Coronary artery (tissue), 2 donors: ENCODE data around the gene ATP2C2.

Experiments used
- DNase-seq: peaks from one replicate; pipeline ENCODE4 v3.0.0-alpha.2; 2017; ENCODE audit warnings: low spot score
- H3K27ac ChIP-seq, 2 donors: fragments of 200-600 bp; sonication (generic); one replicate each; pipeline ENCODE4 v1.5.1; 2016 to 2019
- H3K4me3 ChIP-seq: fragments of 200-600 bp; sonication (generic); 2 replicates; pipeline ENCODE4 v1.5.1; 2016; ENCODE audit warnings: mild to moderate bottlenecking, moderate library complexity
- TF ChIP-seq, protein P1 (sequence below): fragments of 200-600 bp; sonication (generic); IDR thresholded peaks from one replicate; pipeline ENCODE4 v1.5.1; 2019; ENCODE audit warnings: antibody characterized with exemption

The ATP2C2 gene

DNA sequence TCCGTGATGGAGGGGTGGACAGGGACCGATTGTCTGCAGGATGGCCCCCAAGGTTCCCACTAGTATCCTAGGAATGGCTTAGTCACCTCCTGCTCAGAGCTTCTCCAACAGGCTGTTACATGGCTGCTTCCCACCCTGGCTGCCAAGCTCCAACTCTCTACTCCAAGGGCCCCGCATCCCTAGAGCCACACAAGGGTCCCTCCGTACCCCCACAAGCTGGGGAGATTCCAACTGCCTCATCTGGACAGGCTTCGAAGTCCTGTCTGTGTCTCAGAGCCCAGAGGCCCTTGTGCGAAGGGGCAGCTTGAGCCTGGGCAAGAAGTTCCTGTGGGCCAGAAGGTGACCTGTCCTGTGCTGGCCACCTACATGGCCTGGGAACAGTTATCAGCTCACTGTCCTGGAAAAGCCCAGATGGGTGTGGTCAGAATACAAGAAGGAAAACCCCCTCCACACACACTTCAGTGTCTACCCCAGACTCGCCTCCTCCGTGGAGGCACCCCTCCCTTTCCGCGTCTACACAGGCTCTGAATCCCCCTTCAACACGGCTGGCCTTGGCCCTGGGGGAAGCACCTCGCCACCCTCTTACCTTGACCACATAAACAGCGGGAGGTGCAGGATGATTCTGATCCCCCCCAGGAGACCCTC lies 135.5 kb downstream of the ATP2C2 start:
- TF ChIP-seq, protein P1, sequence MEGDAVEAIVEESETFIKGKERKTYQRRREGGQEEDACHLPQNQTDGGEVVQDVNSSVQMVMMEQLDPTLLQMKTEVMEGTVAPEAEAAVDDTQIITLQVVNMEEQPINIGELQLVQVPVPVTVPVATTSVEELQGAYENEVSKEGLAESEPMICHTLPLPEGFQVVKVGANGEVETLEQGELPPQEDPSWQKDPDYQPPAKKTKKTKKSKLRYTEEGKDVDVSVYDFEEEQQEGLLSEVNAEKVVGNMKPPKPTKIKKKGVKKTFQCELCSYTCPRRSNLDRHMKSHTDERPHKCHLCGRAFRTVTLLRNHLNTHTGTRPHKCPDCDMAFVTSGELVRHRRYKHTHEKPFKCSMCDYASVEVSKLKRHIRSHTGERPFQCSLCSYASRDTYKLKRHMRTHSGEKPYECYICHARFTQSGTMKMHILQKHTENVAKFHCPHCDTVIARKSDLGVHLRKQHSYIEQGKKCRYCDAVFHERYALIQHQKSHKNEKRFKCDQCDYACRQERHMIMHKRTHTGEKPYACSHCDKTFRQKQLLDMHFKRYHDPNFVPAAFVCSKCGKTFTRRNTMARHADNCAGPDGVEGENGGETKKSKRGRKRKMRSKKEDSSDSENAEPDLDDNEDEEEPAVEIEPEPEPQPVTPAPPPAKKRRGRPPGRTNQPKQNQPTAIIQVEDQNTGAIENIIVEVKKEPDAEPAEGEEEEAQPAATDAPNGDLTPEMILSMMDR = no peak
- DNase-seq = no peak
- Histone ChIP-seq H3K27ac (peak overlapping the region; percentile 53 to 93), H3K4me3 (peak overlapping the region; percentile 89)

DNA sequence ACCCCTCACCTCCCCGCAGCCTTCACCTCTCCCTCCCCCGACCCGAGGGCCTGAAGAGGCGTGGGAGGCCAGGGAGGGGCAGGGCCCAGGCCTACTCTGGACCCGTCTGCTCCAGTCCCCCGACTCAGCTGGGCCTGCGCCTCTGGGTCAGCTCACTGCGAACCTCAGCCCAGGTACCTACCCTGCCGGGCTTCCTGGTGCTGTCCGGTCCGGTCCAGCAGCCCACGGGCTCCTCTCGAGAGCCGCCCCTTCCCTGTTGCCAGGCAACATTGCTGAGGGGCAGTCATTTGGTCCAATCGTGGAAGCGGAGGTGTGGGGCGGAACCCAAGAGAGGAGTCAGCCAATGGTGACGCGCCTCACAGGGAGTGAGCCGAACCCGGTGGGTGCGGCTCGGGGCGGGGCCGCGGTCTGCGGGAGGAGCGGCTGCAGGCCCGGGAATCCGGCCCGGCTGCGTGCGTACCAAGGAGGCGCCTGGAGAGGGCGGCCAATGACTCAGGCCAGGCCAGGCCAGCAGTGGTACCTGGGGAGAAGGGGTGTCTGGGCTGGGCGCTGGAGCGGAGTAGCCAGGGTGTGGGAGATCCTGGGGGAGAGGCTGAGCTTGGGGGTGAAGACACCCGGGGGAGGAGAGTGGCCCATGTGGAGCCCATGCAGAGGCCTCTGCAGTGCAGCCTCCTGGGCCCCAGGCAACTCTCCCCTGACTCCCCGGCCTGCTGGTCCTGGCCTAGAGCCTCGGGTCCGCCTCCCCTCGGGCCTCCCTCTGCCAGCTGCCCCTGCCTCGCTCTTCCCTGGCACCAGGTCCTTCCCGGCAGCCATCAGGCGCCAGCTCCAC lies 136.3 kb downstream of the ATP2C2 start, which contains the start of gene MEAK7:
TSS of gene MEAK7 (minus strand) at position 240 of the 829 bp plus-strand sequence. CDS start 6,573 bp downstream, outside the sequence.
- H3K4me3 ChIP-seq = peak within 1 kb of the TSS; percentile 89
- DNase-seq = peak; percentile 100
- TF ChIP-seq, protein P1 = no peak
- H3K27ac ChIP-seq = peak within 1 kb of the TSS; percentile 53 to 93

DNA sequence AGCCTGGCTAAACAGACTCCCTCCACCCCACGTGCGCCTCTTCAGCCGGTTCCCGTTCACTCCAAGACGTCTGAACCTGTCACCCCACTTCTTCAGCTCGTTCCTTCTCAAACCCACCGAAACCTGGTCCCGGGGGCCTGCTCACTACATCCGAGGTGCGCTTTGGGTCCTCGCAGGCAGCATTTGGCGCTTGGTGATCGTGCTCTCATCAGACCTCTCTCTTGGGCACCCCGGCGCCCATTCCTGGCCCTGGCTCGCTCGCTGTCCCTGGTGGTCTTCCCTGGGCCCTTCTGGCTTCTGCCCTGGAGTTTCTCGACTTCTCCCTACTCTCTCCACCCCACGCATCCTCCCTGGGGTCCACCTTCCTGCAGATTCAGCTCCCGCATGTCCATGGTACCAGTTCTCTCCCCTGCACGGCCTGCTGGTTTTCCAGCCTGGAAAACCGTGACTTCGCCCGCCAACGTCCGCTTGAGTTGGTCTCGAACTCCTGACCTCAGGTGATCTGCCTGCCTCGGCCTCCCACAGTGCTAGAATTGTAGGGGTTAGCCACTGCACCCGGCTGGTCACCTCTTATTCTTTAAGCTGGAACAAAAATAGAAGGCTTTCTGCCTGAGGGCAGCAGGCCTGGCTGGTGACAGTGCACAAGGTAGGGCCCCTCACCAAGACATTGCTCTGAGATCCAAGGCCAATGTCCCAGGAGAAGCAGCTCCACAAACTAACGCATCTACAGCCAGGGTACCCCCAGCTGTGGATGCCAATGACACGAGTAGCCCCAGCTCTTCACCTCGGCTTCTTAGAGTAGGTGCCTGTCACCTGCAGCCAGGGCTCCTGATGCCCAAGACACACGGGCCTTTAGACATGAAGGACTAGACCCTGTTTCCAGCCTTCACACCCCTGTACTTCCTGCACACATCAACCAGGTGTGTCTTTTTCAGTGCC lies 137.2 kb downstream of the ATP2C2 start:
- DNase-seq = no peak
- H3K27ac ChIP-seq = peak overlapping the region; percentile 53 to 93
- TF ChIP-seq, protein P1 = no peak
- H3K4me3 ChIP-seq = peak overlapping the region; percentile 89

DNA sequence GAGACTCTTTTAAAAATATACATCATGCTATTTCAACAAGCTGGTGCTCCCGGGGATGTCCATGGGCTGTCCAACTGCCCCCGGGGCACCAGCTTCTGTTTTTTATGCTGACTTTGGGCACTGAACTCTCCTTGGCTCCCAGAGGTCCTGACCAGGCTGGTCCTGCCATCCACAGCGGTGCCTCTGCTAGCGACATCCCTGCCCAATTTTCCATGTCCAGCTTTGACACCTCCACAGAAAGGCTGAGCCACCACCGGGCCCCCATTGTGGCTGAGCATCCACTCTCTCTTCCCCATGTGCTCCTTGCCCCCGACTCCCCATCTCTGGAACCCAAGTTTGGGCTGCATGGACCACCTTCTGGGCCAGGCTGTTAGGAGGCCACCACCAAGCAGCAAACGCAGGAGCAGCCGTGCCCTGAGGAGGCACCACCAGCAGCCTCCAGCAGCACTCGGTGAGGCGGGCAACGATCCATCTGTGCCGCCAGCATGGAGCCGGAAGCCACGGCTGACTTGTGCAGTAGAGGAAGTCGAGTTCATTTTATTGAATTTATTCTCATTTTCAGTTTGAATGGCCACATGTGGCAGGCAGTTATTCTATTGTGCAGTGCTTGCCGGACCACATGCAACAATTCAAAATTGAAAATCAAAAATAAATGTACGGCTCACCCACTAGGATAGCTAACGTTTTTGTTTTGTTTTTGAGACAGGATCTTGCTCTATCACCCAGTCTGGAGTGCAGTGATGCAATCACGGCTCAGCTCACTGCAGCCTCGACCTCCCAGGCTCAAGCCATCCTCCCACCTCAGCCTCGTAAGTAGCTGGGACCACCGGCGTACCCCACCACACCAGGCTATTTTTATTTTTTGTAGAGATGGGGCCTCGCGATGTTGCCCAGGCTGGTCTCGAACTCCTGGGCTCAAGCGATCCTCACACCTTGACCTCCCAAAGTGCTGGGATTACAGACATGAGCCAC lies 139.0 kb downstream of the ATP2C2 start:
- no peak overlapping the region for H3K27ac ChIP-seq
- no peak overlapping the region for H3K4me3 ChIP-seq
- DNase-seq = no peak
- TF ChIP-seq, protein P1 = no peak

DNA sequence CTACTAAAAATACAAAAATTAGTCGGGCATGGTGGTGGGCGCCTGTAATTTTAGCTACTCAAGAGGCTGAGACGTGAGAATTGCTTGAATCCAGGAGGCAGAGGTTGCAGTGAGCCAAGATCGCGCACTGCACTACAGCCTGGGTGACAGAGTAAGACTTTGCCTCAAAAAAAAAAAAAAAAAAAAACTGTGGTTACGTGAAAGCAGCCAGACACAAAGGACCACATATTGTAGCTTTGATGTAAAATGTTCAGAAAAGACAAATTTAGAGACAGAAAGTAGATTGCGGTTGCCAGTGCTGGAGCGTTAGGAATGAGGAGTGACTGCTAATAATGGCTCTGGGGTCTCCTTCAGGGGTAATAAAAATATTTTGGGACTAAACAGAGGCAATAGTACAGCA lies 140.2 kb downstream of the ATP2C2 start:
- Histone ChIP-seq H3K4me3 (no peak overlapping the region), H3K27ac (no peak overlapping the region)
- DNase-seq = no peak
- TF ChIP-seq, protein P1 = no peak
